SW480 (cell line): ENCODE data around the gene FLT1.

Experiments used
- DNase-seq: peaks from one replicate; pipeline ENCODE4 v3.0.0-alpha.2; 2016; ENCODE audit warnings: low spot score

FLT1 gene

GRCh38 chr13:28528848-28529247, 33.9 kb upstream of the FLT1 start:
- DNase-seq: peak; percentile 30

- no peak for DNase-seq
These were observed 33.5 kb upstream of the FLT1 start for GRCh38 chr13:28528388-28528787.

GRCh38 chr13:28527629-28528028, 32.7 kb upstream of the FLT1 start:
- no peak for DNase-seq

DNA sequence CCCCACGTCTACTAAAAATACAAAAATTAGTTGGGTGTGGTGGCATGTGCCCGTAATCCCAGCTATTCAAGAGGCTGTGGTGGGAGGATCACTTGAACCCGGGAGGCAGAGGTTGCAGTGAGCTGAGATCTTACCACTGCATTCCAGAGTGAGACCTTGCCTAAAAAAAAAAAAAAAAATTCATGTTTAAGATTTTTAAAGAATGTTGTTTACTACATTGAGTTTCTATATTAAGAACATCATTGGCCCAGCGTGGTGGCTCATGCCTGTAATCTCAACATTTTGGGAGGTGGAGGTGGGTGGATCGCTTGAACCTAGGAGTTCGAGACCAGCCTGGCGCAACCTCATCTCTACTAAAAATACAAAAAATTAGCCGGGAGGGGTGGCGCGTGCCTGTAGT, 31.9 kb upstream of the FLT1 start:
- no peak for DNase-seq

DNA sequence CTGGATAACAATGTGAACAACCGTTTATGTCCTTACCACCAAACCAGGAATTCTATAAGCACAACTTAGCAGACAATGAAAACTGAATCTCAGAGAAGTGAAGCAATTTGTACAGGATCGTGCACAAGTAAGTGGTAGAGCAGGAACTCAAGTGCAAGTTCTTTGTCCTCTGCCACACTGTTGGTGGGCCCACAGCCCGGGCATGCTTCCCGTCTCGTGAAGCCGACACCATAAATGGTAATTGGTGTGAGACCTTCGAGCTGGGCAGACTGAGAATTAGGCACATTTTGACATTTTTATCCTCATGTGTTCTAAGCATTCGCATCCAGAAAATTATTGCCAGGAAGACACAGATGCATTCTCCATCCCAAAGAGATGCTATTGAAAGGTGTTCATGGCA, 27.9 kb upstream of the FLT1 start:
- no peak for DNase-seq

DNA sequence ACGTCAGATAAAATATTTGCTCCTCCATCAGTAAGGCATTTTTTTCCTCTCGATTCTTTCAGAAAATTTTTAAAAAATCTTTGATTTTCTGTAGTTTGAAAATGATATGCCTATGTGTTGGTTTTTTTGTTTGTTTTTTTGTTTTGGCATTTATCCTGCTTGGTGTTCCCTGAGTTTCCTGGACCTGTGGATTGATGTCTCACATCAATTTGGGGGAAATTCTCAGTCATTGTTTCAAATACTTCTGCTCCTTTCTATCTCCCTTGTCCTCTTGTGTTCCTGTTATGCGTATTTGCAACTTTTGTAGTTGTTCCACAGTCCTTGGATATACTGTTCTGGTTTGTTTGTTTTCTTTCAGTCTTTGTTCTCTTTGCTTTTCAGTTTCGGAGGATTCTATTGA, 18.8 kb upstream of the FLT1 start:
- no peak for DNase-seq

GRCh38 chr13:28510542-28510941, 15.6 kb upstream of the FLT1 start:
- no peak for DNase-seq

DNA sequence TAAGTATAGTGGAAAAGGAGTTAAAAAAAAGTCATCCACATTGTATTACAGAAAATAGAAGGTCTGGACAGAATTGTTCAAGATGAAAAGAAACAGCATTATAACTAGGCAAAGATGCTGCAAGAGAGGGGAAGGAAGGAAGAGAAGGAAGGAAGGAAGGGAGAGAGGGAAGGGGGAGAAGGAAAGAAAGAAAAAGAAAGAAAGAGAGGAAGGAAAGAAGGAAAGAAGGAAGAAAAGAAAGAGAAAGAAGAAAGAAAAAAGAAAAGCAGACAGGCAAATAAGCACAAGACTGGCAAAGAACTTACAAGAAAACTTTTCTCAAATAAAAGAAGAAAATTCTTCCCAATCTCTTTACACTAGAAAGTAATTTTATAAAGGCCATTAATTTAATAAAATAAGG, 15.1 kb upstream of the FLT1 start:
- no peak for DNase-seq

GRCh38 chr13:28505543-28506135, 10.7 kb upstream of the FLT1 start:
- DNase-seq: no peak

GRCh38 chr13:28503182-28503967, 8.4 kb upstream of the FLT1 start:
- DNase-seq: no peak

GRCh38 chr13:28501547-28501946, 6.6 kb upstream of the FLT1 start:
- DNase-seq: no peak

- DNase-seq: peak; percentile 46
These were observed 4.7 kb upstream of the FLT1 start for GRCh38 chr13:28499609-28500008.

DNA sequence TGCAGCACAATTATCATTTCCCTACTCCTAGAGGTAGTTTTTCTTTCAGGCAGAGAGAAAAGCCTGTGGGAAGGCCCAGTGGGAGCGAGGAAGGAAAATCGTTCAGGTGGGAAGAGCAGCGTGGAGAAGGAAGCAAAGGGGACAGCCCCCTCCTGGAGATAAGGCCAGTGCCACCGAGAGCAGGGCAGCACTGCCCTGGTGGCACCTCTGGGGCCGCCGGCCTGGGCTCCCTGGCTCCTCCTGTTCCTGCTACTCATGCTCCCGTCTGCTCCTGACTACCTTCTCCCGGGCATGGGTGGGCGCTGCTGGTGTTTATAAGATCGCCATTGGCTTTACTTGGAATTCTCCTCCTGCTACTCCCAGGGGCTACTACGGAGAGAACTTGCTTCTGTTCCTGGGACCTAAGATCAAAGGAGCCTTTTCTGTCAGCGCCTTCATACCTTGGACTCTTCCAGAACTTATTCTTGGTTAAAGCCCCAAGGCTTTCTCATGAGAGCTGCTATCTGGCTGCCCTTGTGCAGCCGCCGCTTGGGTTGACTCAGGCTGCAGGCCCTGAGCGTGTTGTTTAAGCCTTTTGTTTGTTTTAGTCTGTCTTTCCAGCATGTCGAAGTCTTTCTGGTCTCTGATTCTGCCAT, 3.7 kb upstream of the FLT1 start:
- DNase-seq: no peak

GRCh38 chr13:28497143-28497876, 2.4 kb upstream of the FLT1 start:
- no peak for DNase-seq

- no peak for DNase-seq
These were observed 1.2 kb upstream of the FLT1 start for GRCh38 chr13:28496188-28496564.

- DNase-seq: no peak
These were observed 735 bp upstream of the FLT1 start for GRCh38 chr13:28495538-28496187.

DNA sequence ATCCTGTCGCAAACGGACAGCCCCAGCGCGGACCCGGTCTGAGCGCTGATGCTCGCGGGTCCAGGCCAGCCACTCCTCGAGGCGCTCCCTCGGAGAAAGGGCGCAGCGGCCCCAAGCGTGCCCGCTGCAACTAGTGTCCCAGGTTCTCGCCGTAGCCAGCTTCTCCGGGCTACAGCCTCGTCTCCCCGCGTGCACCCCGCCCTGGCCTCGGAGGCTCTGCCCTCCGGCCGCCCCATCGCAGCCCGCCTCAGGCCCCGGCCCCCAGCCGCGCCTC, 487 bp downstream of the FLT1 start:
- DNase-seq: no peak

- DNase-seq: no peak
These were observed 1.0 kb downstream of the FLT1 start for GRCh38 chr13:28493740-28494503.

- DNase-seq: no peak
These were observed 2.2 kb downstream of the FLT1 start for GRCh38 chr13:28492569-28493367.

DNA sequence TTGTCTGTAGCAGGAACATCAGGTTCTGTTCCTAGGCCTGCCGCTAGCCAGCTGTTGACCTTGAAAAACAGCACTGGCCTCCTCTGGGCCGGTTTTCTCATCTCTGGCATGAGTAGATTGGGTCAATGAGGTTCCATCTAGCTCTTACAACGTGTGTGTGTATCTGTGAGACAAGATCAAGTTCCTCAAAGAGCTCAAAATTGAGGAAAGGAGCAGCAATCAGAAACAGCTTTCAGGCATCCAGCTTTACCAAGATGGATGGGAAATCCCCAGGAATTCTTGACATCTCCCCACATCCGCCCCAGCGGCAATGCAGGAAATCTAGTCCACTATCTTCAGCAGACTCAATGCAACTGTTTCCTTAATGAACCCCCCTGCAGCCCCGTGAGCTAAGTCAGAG, 4.9 kb downstream of the FLT1 start:
- no peak for DNase-seq

DNA sequence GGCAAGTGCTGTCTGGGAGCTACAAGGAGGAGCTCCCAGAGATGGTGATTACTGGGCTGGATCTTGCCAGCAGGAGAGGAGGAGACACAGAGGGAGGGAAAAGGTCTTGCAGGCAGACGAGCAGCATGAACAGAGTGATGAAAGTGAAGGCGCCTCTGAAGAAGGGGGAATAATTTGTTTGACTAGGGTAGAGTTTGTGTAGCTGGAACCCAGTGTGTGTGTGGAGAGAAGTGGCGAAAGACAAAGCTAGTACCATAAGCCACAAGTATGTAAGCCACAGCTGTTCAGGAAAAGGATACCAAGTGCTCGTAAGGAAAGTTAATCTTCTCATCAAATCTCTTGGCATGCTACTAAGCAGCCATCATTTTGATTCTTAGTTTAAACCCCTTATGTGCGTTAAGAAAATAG, 5.4 kb downstream of the FLT1 start:
- DNase-seq: no peak
